Epithelial cell of alveolus of lung (primary cell): ENCODE data around the gene FHDC1. TPM values are rescaled to one million over a fixed set of nuclear protein-coding genes. Genes with fewer than 3 reads are reported as not detected.

Experiments
- total RNA-seq: library from RNA; depleted of rRNA; stranded (reverse); fragments of >200 nt; gene quantifications from 2 replicates; pipeline ENCODE4 v1.2.1, GENCODE V29; 2015

FHDC1 gene, protein sequence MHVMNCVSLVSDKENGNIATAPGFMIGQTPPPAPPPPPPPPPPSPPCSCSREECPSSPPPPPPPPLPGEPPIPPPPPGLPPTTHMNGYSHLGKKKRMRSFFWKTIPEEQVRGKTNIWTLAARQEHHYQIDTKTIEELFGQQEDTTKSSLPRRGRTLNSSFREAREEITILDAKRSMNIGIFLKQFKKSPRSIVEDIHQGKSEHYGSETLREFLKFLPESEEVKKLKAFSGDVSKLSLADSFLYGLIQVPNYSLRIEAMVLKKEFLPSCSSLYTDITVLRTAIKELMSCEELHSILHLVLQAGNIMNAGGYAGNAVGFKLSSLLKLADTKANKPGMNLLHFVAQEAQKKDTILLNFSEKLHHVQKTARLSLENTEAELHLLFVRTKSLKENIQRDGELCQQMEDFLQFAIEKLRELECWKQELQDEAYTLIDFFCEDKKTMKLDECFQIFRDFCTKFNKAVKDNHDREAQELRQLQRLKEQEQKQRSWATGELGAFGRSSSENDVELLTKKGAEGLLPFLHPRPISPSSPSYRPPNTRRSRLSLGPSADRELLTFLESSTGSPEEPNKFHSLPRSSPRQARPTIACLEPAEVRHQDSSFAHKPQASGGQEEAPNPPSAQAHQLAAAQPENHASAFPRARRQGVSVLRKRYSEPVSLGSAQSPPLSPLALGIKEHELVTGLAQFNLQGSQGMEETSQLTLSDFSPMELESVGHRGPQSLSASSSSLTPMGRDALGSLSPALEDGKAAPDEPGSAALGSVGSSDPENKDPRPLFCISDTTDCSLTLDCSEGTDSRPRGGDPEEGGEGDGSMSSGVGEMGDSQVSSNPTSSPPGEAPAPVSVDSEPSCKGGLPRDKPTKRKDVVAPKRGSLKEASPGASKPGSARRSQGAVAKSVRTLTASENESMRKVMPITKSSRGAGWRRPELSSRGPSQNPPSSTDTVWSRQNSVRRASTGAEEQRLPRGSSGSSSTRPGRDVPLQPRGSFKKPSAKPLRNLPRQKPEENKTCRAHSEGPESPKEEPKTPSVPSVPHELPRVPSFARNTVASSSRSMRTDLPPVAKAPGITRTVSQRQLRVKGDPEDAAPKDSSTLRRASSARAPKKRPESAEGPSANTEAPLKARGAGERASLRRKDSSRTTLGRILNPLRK
- 0.16 and 0.26 TPM in 2 replicates for total RNA-seq

DNA sequence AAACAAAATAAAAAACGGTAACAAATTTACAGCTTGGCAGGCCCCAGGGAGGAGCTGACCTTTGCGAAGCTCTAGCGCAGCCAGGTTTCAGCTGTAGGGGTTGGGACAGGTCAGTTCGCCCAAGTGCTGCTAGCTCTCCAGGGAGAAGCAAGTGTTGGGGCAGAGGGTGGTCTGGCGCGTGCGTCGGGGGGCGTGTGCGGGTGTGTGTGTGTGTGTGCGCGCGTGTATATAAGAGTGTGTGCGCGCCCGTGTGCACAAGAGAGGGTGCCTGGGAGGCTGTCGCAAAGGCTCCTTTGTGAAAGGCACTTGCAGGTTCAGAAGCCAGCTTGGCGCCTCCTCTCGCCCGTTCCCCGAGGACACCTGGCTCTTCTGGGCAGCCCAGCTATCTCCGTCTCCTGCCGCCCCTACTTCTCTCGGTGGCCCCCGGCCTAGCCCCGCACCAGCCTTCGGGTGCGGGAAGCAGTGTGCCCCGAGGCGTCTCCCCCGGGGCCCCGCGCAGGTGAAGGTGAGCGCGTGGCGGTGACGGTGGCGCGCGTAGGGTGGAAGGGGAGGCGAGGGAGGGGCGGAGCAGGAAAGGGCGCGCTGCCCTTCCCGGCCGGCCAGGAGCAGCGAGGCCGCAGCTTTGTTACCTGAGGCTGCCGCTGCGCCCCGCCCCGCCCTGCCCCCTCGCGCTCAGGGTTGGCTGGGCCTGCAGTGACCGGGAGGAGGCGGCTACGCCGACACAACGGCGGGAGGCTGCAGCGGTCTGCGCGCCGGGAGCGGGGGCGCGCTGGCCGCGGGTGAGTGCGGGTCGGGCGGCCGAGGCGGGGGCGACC lies at the start of gene FHDC1:
Gene FHDC1 (plus strand): TSS at position 693 of the 815 bp plus-strand sequence. CDS start 6,735 bp downstream, outside the sequence.

Other genes with a start within 250 kb of the FHDC1 start
- gene TIGD4, start 156.6 kb upstream of the FHDC1 start, total RNA-seq, result 0.24 TPM in 1 of 2 replicates, not detected in the other
- gene ARFIP1, start 156.4 kb upstream of the FHDC1 start, total RNA-seq, result 25.9 and 32.8 TPM in 2 replicates